Measurements from ENCODE around the gene ANKRD2.
A peak's percentile ranks its signal among the peaks of the same experiment; 100 is the strongest.
"Not testable (repeated sequence)": the region's sequence is repeated elsewhere in the genome, so short reads cannot be mapped to it uniquely, and the experiment has no call there.

ANKRD2 gene

DNA sequence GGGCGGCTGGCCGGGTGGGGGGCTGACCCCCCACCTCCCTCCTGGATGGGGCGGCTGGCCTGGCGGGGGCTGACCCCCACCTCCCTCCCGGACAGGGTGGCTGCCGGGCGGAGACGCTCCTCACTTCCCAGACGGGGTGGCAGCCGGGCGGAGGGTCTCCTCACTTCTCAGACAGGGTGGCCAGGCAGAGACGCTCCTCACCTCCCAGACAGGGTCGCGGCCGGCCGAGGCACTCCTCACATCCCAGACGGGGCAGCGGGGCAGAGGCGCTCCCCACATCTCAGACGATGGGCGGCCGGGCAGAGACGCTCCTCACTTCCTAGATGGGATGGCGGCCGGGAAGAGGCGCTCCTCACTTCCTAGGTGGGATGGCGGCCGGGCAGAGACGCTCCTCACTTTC lies 43.7 kb upstream of the ANKRD2 start:
- not testable (repeated sequence) for H2AK5ac ChIP-seq (ENCODE audit: low read length); H3K4me2 ChIP-seq (ENCODE audit: low read length); H3K9ac ChIP-seq (ENCODE audit: low read length); H2BK12ac ChIP-seq (ENCODE audit: low read length); H3K9me3 ChIP-seq (ENCODE audit: insufficient read depth, low read depth, low read length); H3K4me1 ChIP-seq (ENCODE audit: control insufficient read depth in 1 of 2, insufficient read depth in 2 of 2, low read length in 2 of 2); H3K14ac ChIP-seq (ENCODE audit: low read length); H3K36me3 ChIP-seq (ENCODE audit: control insufficient read depth in 1 of 2, insufficient read depth in 2 of 2, low read length in 2 of 2); H2AFZ ChIP-seq (ENCODE audit: insufficient read depth, low read length, poor library complexity); H3K4me3 ChIP-seq (ENCODE audit: low read depth, low read length); H4K8ac ChIP-seq (ENCODE audit: low read depth, low read length); H3K79me2 ChIP-seq (ENCODE audit: control insufficient read depth, insufficient read depth, low read length, poor library complexity); H3K79me1 ChIP-seq (ENCODE audit: low read length); H3K4ac ChIP-seq (ENCODE audit: low read depth, low read length); H3K18ac ChIP-seq (ENCODE audit: low read length); H4K91ac ChIP-seq (ENCODE audit: low read depth, low read length); H3K23ac ChIP-seq (ENCODE audit: low read length); H3K27me3 ChIP-seq (ENCODE audit: insufficient read depth, low read length); H4K12ac ChIP-seq (ENCODE audit: low read depth, low read length); H2BK5ac ChIP-seq (ENCODE audit: low read depth, low read length, poor library complexity); DNase-seq; H3K27ac ChIP-seq (ENCODE audit: low read depth, low read length); H2BK120ac ChIP-seq (ENCODE audit: insufficient read depth, low read length, poor library complexity)
- WGBS (ENCODE audit: extremely low coverage, insufficient coverage, insufficient read length) = no CpG with 5 or more reads among the region's 29 CpGs

DNA sequence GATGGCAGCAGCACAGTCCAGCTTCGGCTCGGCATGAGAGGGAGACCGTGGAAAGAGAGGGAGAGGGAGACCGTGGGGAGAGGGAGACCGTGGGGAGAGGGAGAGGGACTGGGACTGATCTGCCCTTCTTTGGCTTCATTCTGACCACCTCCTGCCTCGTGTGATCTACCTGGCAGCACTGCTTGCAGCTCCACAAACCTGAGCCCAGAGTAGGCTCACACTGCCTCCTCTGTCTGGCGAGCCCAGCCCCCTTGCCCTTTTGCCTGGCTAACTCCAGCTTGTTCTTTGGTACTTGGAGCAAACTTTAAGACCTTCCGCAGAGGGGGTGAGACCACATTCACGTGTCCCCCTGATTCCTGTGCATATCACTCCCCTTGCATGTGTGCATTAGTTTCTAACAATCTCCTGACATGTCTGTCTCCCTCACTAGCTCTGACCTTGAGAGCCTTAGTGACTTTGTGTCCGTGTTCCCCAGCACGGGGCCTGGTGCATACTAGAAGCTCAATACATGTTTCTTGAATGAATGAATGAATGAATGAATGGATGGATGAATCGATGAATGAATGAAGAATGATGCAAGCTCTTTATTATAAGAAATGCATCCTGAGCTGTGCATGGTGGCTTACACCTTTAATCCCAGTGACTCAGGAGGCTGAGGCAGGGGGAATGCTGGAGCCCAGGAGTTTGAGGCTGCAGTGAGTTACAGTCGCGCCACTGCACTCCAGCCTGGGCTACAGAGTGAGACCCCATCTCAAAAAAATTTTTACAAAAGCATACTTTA lies 42.7 kb upstream of the ANKRD2 start:
- Histone ChIP-seq H2BK120ac (ENCODE audit: insufficient read depth, low read length, poor library complexity) (no peak overlapping the region), H2AK5ac (ENCODE audit: low read length) (no peak overlapping the region), H2BK12ac (ENCODE audit: low read length) (no peak overlapping the region), H2AFZ (ENCODE audit: insufficient read depth, low read length, poor library complexity) (no peak overlapping the region), H3K27ac (ENCODE audit: low read depth, low read length) (no peak overlapping the region), H3K36me3 (ENCODE audit: control insufficient read depth in 1 of 2, insufficient read depth in 2 of 2, low read length in 2 of 2) (no peaks in the 10 kb centered on the region), H3K4me2 (ENCODE audit: low read length) (no peak overlapping the region), H3K9me3 (ENCODE audit: insufficient read depth, low read depth, low read length) (peaks cover 1% of the 10 kb centered on the region), H3K18ac (ENCODE audit: low read length) (no peak overlapping the region), H3K9ac (ENCODE audit: low read length) (no peak overlapping the region), H2BK5ac (ENCODE audit: low read depth, low read length, poor library complexity) (no peak overlapping the region), H4K8ac (ENCODE audit: low read depth, low read length) (no peak overlapping the region), H3K79me2 (ENCODE audit: control insufficient read depth, insufficient read depth, low read length, poor library complexity) (no peaks in the 10 kb centered on the region), H3K79me1 (ENCODE audit: low read length) (peaks cover 2% of the 10 kb centered on the region), H3K4me1 (ENCODE audit: control insufficient read depth in 1 of 2, insufficient read depth in 2 of 2, low read length in 2 of 2) (peaks cover 3 to 9% of the 10 kb centered on the region in 2 experiments), H4K91ac (ENCODE audit: low read depth, low read length) (no peak overlapping the region), H4K12ac (ENCODE audit: low read depth, low read length) (no peak overlapping the region), H3K27me3 (ENCODE audit: insufficient read depth, low read length) (no peaks in the 10 kb centered on the region), H3K4ac (ENCODE audit: low read depth, low read length) (no peak overlapping the region), H3K23ac (ENCODE audit: low read length) (no peak overlapping the region), H3K4me3 (ENCODE audit: low read depth, low read length) (no peak overlapping the region), H3K14ac (ENCODE audit: low read length) (no peak overlapping the region)
- no CpG with 5 or more reads among the region's 14 CpGs for WGBS (ENCODE audit: extremely low coverage, insufficient coverage, insufficient read length)
- no peak for DNase-seq

DNA sequence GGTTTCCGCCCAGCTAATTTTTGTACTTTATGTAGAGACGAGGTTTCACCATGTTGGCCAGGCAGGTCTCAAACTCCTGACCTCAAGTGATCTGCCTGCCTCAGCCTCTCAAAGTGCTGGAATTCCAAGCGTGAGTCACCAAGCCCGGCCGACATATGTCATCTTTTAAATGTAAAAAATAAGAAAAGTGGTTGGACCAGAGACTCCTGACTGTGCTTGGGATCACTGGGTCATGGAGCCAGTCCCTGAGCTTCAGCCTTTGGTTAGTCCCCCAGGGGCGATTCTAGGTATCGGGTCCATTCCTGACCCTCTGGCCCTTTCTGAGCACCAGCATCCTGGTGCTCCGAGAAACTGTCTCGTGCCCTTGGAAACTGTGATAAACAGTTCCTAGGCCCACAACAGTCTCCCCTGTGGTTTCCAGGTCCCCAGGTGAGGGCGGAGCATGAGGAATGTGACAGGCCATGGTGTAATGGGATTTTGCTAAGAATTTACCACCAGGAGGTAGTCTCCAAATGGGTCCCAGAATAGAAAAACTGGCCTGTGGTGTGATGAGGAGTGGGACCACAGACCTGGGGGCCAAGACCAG lies 41.1 kb upstream of the ANKRD2 start:
- no CpG with 5 or more reads among the region's 10 CpGs for WGBS (ENCODE audit: extremely low coverage, insufficient coverage, insufficient read length)
- no peak overlapping the region for H4K12ac ChIP-seq (ENCODE audit: low read depth, low read length)

DNA sequence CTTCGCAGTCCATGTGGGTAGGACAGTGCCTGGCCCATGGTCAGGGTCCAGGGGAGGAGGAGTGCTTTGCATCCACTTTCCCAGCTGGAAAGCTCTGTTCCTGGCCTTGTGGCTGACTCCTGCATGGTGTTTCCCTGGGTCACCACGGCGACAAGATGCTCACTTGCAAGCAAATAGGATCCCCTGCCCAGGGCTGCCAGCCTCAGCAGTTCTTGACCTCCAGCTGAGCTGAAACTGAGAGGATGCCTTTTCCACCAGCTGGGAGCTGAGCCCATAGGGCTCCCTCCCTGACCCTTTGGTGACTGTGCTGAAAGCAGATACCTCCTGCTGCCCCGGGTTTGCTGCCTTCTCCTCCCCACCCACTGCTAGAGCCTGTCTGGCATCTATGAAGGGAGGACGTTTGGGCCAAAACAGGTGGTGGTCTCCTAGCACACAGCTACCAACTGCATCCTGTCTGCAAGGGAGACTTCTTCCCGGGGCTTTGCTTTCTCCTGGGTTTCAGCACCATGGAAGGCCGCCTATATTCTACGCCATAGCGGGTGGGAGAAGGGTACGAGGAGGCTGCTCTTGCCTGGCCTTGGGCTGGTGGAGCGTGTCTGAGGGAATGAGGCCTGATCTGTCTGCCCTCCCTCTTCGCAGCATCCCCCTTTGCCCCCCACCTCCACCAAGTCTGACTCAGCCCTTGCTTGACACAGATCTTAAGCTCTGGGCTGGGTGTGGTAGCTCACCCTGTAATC lies 39.5 kb upstream of the ANKRD2 start:
- Histone ChIP-seq H4K91ac (ENCODE audit: low read depth, low read length) (no peak overlapping the region), H2AK5ac (ENCODE audit: low read length) (no peak overlapping the region), H3K27ac (ENCODE audit: low read depth, low read length) (no peak overlapping the region), H3K27me3 (ENCODE audit: insufficient read depth, low read length) (no peaks in the 10 kb centered on the region), H3K9me3 (ENCODE audit: insufficient read depth, low read depth, low read length) (peaks cover 1% of the 10 kb centered on the region), H3K4me1 (ENCODE audit: control insufficient read depth in 1 of 2, insufficient read depth in 2 of 2, low read length in 2 of 2) (peaks cover 7 to 17% of the 10 kb centered on the region in 2 experiments), H3K4me2 (ENCODE audit: low read length) (no peak overlapping the region), H3K14ac (ENCODE audit: low read length) (no peak overlapping the region), H3K4ac (ENCODE audit: low read depth, low read length) (no peak overlapping the region), H4K12ac (ENCODE audit: low read depth, low read length) (no peak overlapping the region), H2BK12ac (ENCODE audit: low read length) (no peak overlapping the region), H3K79me1 (ENCODE audit: low read length) (peaks cover 2% of the 10 kb centered on the region), H2BK5ac (ENCODE audit: low read depth, low read length, poor library complexity) (no peak overlapping the region), H3K23ac (ENCODE audit: low read length) (no peak overlapping the region), H3K18ac (ENCODE audit: low read length) (peak overlapping the region; percentile 7), H2AFZ (ENCODE audit: insufficient read depth, low read length, poor library complexity) (no peak overlapping the region), H3K9ac (ENCODE audit: low read length) (no peak overlapping the region), H3K36me3 (ENCODE audit: control insufficient read depth in 1 of 2, insufficient read depth in 2 of 2, low read length in 2 of 2) (peaks cover 0 to 2% of the 10 kb centered on the region in 2 experiments), H3K79me2 (ENCODE audit: control insufficient read depth, insufficient read depth, low read length, poor library complexity) (no peaks in the 10 kb centered on the region), H3K4me3 (ENCODE audit: low read depth, low read length) (no peak overlapping the region), H4K8ac (ENCODE audit: low read depth, low read length) (no peak overlapping the region), H2BK120ac (ENCODE audit: insufficient read depth, low read length, poor library complexity) (no peak overlapping the region)
- peak in 1 of 2 donors; percentile 43 for DNase-seq
- no CpG with 5 or more reads among the region's 12 CpGs for WGBS (ENCODE audit: extremely low coverage, insufficient coverage, insufficient read length)

More for the DNA sequence above, 41.1 kb upstream of the ANKRD2 start:
- no peak overlapping the region for H2AFZ ChIP-seq (ENCODE audit: insufficient read depth, low read length, poor library complexity)
- peak overlapping the region; percentile 50 for H2BK5ac ChIP-seq (ENCODE audit: low read depth, low read length, poor library complexity)
- peak overlapping the region; percentile 49 for H3K18ac ChIP-seq (ENCODE audit: low read length)
- no peak overlapping the region for H3K14ac ChIP-seq (ENCODE audit: low read length)
- peak overlapping the region; percentile 13 for H4K8ac ChIP-seq (ENCODE audit: low read depth, low read length)
- peak overlapping the region; percentile 86 for H2AK5ac ChIP-seq (ENCODE audit: low read length)
- H4K91ac ChIP-seq (ENCODE audit: low read depth, low read length) = peak overlapping the region; percentile 63
- H3K36me3 ChIP-seq (ENCODE audit: control insufficient read depth in 1 of 2, insufficient read depth in 2 of 2, low read length in 2 of 2) = no peaks in the 10 kb centered on the region
- H2BK120ac ChIP-seq (ENCODE audit: insufficient read depth, low read length, poor library complexity) = no peak overlapping the region
- H3K27me3 ChIP-seq (ENCODE audit: insufficient read depth, low read length) = no peaks in the 10 kb centered on the region
- H3K4me1 ChIP-seq (ENCODE audit: control insufficient read depth in 1 of 2, insufficient read depth in 2 of 2, low read length in 2 of 2) = peaks cover 3 to 9% of the 10 kb centered on the region in 2 experiments
- DNase-seq = peak; percentile 96 to 97
- no peak overlapping the region for H3K4me2 ChIP-seq (ENCODE audit: low read length)
- peak overlapping the region; percentile 74 for H2BK12ac ChIP-seq (ENCODE audit: low read length)
- H3K79me2 ChIP-seq (ENCODE audit: control insufficient read depth, insufficient read depth, low read length, poor library complexity) = no peaks in the 10 kb centered on the region
- H3K23ac ChIP-seq (ENCODE audit: low read length) = no peak overlapping the region
- H3K4me3 ChIP-seq (ENCODE audit: low read depth, low read length) = no peak overlapping the region
- H3K4ac ChIP-seq (ENCODE audit: low read depth, low read length) = no peak overlapping the region
- peak overlapping the region; percentile 43 for H3K27ac ChIP-seq (ENCODE audit: low read depth, low read length)
- peaks cover 2% of the 10 kb centered on the region for H3K79me1 ChIP-seq (ENCODE audit: low read length)
- no peak overlapping the region for H3K9ac ChIP-seq (ENCODE audit: low read length)
- H3K9me3 ChIP-seq (ENCODE audit: insufficient read depth, low read depth, low read length) = peaks cover 1% of the 10 kb centered on the region

Measured in trophoblast cell (in vitro differentiated cells and primary cell).